Activated naive CD4-positive, alpha-beta T cell treated with anti-CD3 and anti-CD28 coated beads, Interleukin-2, amount 50 U/mL, for 72 hours (primary cell): ENCODE measurements around the gene CLPSL2. TPM values are rescaled to one million over a fixed set of nuclear protein-coding genes. Genes with fewer than 3 reads are reported as not detected.

Source experiments
- ATAC-seq, 2 donors: fragments of 150-1000 bp; cut with Tn5 transposase; 2 replicates each; pipeline ENCODE4 v1.10.0; 2021; ENCODE audit warnings: mild to moderate bottlenecking in 2 of 2, moderate library complexity in 2 of 2
- DNase-seq, 2 donors: peaks; one replicate each; pipeline ENCODE4 v3.0.0; 2021 to 2022; ENCODE audit warnings: low spot score in 2 of 2
- H3K27ac Mint-ChIP-seq, 2 donors: one replicate each; pipeline ENCODE4 v1.8.0; 2022; ENCODE audit warnings: mild to moderate bottlenecking in 2 of 2, mixed read lengths in 2 of 2
- H3K36me3 Mint-ChIP-seq, 2 donors: one replicate each; pipeline ENCODE4 v1.8.0; 2022; ENCODE audit warnings: mixed read lengths in 2 of 2
- H3K9me3 Mint-ChIP-seq, 2 donors: one replicate each; pipeline ENCODE4 v1.8.0; 2022; ENCODE audit warnings: mixed read lengths in 2 of 2
- total RNA-seq, 2 donors: library from RNA; stranded (reverse); gene quantifications; one replicate each; pipeline ENCODE4 v1.2.3, GENCODE V29; 2022

The CLPSL2 gene
- total RNA-seq, 2 donors from 2014 or later, result 0.74 TPM; not detected in 1

DNA sequence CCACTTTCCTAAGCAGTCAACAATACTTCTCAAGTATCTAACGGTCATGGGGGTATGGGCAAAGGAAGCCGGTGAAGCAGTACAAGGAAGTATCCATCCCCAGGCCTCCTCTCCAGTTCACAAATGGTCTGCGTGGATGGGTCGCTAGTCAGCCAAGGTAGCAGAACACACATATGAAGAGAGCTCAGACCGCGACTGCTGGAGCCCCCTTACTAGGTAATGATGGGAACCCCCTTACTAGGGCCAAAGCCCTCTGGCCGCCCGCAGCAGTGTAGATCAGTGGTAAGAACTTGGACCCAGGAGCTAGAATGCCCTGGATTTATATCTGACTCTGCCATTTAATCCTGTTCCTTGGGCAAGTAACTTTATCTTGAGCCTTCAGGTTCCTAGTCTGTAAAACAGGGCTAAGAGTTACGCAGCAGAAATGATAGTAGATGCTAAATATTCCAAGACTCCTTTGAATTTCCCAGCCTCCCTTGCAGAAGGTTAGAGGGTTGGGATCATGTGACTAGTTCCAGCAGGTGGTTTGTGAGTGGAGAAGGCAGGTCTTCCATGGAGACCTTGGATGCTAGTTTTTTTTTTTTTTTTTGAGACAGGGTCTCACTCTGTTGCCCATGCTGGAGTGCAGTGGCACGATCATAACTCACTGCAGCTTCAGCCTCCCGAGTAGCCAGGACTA lies 2.1 kb upstream of the CLPSL2 start:
- ATAC-seq (no peak), DNase-seq (peak in 1 of 2 donors; percentile 21)
- H3K27ac Mint-ChIP-seq, result no peak overlapping the region
- H3K36me3 Mint-ChIP-seq, result no peaks in the 10 kb centered on the region
- H3K9me3 Mint-ChIP-seq, result no peaks in the 10 kb centered on the region

DNA sequence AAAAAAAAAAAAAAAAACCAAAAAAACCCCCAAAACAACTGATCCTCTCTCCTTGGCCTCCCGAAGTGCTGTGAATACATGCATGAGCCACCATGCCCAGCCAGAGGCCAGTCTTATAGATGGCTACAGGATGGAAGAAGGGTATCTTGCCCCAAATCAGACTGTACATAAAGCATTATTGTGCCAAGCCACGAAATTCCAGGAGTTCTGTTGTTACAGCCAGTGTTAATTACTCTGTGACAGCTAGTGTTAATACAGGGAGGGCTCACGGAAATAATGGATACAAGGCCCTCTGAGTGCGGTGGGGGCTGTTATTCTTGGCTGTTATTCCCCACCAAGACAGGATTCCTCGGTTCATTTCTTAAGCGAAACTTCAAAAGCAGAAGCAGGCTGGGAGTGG lies 1.4 kb upstream of the CLPSL2 start:
- H3K9me3 Mint-ChIP-seq, result no peaks in the 10 kb centered on the region
- no peaks in the 10 kb centered on the region for H3K36me3 Mint-ChIP-seq
- H3K27ac Mint-ChIP-seq, result no peak overlapping the region
- DNase-seq, result no peak
- no peak for ATAC-seq

DNA sequence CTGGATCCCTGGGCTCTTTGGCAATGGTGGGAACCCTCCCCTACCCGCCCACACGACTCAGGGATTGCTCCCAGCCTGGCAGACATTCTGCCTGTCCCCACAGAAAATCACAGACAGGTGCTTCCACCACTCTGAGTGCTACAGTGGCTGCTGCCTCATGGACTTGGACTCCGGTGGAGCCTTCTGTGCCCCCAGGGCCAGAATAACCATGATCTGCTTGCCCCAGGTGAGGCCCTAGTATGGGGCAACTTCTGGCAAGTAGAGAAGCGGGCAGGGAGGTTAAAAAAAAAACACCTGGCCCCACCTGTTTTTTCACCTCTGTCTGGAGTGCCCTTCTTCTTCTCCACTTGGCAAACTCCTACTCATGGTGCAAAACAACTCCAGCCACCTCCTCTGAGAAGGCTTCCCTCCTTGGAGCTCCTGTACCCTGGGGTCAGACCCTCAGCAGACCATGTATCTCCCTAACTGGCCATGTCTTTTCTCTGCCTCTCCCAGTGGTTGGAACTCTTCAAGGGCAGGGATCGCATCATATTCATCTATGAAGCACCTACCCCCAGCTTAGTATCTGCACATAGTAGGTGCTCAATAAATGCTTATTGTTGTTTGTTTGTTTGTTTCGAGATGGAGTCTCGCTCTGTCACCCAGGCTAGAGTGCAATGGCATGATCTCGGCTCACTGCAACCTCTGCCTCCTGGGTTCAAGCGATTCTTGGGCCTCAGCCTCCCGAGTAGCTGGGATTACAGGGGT lies 1.1 kb downstream of the CLPSL2 start:
- DNase-seq, result no peak
- Mint-ChIP-seq H3K27ac (peak overlapping the region in 1 of 2 donors; percentile 31), H3K36me3 (no peaks in the 10 kb centered on the region), H3K9me3 (no peaks in the 10 kb centered on the region)
- ATAC-seq, result no peak

DNA sequence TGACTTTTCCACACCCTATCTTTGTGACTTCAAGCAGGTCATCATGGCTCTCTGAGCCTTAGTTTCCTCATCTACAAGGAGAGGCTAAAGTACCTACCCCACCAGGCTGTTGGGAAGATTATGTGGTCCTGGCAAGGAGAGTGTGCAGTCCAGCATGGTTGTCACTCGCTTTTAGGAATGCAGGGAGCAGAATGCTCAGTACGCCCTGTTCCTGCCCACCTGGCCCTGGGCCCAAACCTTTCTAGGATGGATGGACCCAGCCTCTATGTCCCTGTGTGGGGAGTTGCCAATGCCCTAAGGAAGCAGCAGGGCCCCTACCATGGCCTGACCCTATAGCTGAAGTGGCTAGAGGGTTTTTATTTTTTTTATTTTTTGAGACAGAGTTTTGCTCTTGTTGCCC lies 2.0 kb downstream of the CLPSL2 start:
- DNase-seq (no peak), ATAC-seq (no peak)
- Mint-ChIP-seq H3K27ac (no peak overlapping the region), H3K36me3 (no peaks in the 10 kb centered on the region), H3K9me3 (no peaks in the 10 kb centered on the region)

DNA sequence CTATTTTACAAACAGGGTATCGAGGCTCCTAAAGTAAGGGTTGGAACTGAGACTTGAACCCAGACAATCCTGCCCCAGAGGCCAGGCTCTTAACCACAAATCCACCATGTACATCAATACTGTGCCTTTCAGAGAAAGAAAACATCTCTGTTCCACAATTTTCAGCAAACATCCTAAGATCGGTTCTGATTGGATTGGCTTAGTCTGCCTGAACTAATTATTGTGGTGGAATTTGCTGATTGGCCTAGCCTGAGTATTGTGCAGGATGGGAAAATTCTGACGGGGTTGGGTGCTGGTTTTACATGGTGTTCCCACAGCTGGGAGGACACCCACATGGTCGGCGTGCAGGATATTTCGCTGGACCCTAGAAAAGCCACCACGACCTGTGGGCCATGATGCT lies 4.3 kb downstream of the CLPSL2 start, which contains the start of gene CLPSL1:
CLPSL1 (plus strand) TSS at position 301 of the 400 bp plus-strand sequence; CDS start at position 393, 92 bp downstream.
- Mint-ChIP-seq H3K27ac (no peak within 1 kb of the TSS), H3K9me3 (no peaks in the 10 kb centered on the region), H3K36me3 (no peaks in the 10 kb centered on the region)
- ATAC-seq, result no peak
- no peak for DNase-seq

DNA sequence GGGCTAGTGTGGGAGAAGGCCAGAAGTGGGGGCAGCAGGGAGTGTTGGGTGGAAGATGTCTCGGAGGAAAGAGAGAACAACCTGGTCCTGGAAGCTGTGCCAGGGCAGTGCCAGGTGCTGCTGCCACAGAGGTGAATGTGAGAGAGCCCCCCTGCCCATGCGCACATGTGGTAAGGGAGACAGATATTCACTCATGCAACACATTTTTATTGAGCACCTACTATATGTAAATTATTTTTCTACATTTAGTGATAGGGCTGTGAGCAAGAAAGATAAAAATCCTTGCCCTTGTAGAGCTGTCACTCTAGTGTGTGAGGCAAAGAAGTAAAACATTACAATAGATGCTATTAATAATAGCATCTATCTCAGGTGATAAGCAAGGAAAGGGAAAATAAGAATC lies 4.9 kb downstream of the CLPSL2 start:
- no peak for ATAC-seq

DNA sequence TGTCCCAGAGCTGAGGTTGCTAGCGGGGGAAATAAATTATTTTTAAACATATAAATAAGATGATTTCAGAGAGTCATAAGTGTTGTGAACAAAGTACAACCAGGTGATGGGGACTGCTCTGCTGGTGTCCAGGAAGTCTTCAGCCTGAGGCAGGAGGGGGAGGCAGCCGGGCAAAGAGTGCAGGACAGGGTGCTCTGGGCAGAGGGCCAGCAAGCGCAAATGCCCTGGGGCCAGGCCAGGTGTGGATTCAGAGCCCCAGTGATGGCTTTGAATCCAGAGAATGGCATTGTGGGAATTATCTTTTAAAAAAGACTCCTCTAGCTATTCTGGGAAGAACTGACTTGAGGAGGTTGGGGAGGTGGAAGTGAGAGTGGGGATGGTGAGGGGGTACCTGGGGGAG lies 6.0 kb downstream of the CLPSL2 start:
- ATAC-seq, result no peak
- Mint-ChIP-seq H3K9me3 (no peaks in the 10 kb centered on the region), H3K27ac (no peak overlapping the region), H3K36me3 (no peaks in the 10 kb centered on the region)
- DNase-seq, result peak in 1 of 2 donors; percentile 16

More for the DNA sequence above, 4.9 kb downstream of the CLPSL2 start:
- H3K27ac Mint-ChIP-seq, result no peak overlapping the region
- H3K36me3 Mint-ChIP-seq, result no peaks in the 10 kb centered on the region
- DNase-seq, result no peak
- no peaks in the 10 kb centered on the region for H3K9me3 Mint-ChIP-seq

DNA sequence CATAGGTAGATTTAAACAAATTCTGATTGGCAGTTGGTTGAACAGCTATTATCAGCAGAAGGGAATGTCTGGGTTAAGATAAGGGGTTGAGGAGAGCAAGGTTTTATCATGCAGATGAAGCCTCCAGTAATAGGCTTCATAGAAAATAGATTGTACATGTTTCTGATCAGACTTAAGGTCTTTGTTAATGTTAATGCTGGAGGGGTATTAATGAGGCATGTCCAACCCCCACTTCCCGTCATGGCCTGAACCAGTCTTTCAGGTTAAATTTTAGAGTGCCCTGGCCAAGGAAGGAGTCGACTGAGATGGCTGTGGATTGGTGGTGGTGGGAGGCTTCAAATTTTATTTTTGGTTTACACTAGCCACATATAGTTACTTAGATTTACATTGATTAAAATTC lies 7.8 kb downstream of the CLPSL2 start:
- Mint-ChIP-seq H3K9me3 (no peaks in the 10 kb centered on the region), H3K36me3 (no peaks in the 10 kb centered on the region), H3K27ac (no peak overlapping the region)
- ATAC-seq (no peak), DNase-seq (no peak)

DNA sequence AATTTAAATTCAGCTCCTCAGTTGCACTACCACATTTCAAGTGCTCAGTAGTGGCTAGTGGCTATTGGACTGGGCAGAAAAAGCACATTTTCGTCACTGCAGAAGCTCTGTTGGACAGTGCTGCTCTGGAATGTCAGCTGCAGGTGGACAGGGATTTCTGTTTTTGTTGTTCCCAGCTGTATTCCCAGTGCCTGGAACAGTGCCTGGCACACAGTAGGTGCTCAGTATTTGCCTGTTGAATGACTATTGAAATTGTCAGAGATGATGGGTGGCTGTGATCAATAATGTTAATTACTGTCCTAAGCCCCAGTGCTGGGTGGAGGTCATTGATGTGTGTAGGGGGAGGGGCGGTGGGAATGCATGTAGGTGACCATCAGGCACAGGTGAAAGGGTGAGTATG lies 9.9 kb downstream of the CLPSL2 start:
- no peak for ATAC-seq
- no peaks in the 10 kb centered on the region for H3K36me3 Mint-ChIP-seq
- no peaks in the 10 kb centered on the region for H3K9me3 Mint-ChIP-seq
- DNase-seq, result no peak
- H3K27ac Mint-ChIP-seq, result no peak overlapping the region

DNA sequence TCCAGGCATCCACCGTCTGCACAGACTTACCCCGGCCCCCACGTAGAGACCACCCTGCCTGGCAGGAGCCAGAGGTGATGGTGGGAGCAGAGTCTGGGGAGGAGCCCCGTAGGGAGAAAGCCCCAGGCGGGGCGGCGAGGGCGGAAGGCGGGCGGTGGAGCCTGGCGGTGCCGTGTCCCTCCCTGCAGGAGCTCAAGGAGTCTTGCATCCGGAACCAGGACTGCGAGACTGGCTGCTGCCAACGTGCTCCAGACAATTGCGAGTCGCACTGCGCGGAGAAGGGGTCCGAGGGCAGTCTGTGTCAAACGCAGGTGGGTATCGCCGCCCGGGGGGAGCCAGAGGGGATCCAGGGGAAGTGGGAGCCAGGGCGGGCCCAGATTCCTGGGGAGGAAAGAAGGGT lies 10.4 kb downstream of the CLPSL2 start:
- no peaks in the 10 kb centered on the region for H3K9me3 Mint-ChIP-seq
- ATAC-seq, result no peak
- H3K27ac Mint-ChIP-seq, result no peak overlapping the region
- DNase-seq, result no peak
- H3K36me3 Mint-ChIP-seq, result no peaks in the 10 kb centered on the region

DNA sequence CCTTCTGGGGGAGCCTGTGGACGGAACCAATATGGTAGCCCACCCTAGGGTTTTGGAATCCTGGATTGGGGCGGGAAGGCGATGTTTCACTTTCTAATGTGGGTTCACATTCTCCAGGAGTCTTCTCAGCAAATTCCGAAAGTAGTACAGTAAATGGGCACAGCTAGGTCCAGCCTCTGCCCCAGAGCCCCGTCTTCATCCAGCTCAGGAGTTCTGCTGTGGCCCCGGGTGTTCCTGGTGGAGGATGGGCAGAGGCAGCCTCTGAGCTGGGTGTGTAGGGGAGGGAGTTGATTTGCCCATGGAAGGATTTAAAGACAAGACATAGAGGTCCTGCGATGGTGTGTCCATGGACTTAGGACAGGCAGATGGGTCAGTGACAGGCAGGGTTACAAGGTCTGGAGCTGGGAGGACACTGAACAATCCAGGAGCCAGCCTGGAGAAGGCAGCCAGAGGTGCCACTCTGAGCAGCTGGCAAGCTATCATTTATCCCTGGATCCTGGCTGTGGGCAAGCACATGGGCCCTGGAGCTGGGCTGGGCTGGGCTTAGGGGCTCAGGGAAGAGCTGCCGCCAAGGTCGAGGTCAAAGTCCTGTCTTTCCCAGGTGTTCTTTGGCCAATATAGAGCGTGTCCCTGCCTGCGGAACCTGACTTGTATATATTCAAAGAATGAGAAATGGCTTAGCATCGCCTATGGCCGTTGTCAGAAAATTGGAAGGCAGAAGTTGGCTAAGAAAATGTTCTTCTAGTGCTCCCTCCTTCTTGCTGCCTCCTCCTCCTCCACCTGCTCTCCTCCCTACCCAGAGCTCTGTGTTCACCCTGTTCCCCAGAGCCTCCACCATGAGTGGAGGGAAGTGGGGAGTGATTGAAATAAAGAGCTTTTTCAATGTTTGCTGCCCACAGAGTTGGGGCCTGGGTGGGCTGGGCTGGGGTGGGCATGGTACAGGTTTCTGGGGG lies 11.1 kb downstream of the CLPSL2 start:
- Mint-ChIP-seq H3K36me3 (no peaks in the 10 kb centered on the region), H3K9me3 (no peaks in the 10 kb centered on the region), H3K27ac (no peak overlapping the region)
- ATAC-seq (no peak), DNase-seq (no peak)

DNA sequence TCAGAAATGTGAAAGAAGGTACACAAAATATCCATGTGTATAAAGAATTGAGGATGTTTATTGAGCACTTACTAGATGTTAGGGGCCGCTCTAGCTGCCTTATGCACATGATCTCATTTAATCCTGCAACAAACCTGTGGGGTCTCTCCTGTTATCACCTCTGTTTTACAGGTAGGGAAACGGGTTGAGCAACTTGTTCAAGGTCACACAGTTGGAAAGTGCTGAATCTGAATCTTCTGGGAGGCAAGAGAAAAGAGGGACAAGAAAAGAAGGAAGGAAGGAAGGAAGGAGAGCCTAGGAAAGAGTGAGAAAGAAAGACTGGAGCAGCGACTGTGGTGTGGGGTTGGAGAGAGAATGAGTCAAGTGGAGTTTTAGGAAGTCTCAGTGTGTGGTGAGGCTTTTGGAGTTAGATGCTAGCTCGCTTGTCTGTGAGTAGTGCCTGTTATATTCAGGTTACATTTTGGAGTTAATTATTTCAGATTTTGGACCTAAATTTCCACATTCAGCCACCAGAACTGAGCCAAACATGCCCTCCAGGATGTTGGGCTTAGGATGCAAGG lies 12.1 kb downstream of the CLPSL2 start:
- DNase-seq, result no peak
- Mint-ChIP-seq H3K36me3 (no peaks in the 10 kb centered on the region), H3K9me3 (no peaks in the 10 kb centered on the region), H3K27ac (no peak overlapping the region)
- no peak for ATAC-seq

DNA sequence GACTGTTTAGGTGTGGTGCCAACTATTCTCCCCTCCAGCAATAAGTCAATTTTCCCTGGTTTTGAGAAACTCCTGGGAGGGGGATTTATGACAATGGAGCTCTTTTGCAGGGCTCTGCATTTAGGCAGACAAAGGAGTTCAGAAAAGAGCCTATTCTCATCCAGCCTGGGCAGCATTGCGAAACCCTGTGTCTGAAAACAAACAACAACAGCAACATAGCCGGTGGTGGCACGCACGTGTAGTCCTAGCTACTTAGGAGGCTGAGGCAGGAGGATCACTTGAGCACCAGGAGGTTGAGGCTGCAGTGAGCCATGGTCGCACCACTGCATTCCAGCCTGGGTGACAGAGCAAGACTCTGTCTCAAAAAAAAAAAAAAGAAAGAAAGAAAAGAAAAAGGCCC lies 14.3 kb downstream of the CLPSL2 start:
- ATAC-seq (no peak), DNase-seq (no peak)
- Mint-ChIP-seq H3K27ac (no peak overlapping the region), H3K9me3 (no peaks in the 10 kb centered on the region), H3K36me3 (no peaks in the 10 kb centered on the region)

DNA sequence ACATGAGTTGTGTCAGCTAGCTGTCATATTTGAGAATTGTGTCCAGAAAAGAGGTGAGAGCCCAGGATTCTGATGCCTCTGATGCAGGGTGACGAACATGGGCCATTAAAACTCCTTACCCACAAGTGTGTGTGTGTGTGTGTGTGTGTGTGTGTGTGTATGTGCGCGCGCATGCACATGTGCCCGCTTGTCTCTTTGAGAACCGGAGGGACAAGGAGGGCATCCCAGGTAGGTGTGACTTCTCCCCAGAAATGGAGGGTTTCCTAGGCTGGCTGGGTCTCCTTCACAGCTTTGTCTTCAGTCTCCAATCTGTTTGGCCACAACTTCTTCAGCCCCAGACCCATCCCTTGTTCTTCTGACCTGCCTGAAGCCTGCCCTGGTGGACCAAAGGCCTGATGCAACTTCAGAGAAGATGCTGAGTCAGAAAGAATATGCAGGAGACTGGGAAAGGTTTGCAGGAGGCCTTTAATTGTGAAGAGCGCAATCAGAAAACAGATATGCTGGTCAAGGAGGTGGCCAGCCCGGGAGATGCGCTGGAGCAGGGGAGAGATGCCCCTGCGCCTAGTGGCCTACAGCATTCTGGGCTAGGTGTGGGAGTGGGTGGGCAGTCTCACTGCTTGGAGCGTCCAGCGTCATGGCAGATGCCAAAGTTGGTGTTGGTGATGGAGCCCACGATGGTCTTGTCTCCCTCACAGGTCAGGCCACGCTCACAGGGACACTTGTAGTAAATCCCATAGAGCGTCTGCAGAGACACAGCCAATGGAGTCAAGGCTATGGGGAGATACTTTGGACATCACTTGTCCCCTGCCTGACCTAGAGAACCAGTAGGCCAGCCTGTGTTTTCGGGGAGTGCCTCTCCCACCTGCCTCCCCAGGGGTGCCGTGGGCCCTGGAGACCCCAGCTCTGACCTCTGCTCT lies 18.4 kb downstream of the CLPSL2 start:
- DNase-seq (no peak), ATAC-seq (no peak)
- no peak overlapping the region for H3K27ac Mint-ChIP-seq
- no peaks in the 10 kb centered on the region for H3K9me3 Mint-ChIP-seq
- no peaks in the 10 kb centered on the region for H3K36me3 Mint-ChIP-seq

DNA sequence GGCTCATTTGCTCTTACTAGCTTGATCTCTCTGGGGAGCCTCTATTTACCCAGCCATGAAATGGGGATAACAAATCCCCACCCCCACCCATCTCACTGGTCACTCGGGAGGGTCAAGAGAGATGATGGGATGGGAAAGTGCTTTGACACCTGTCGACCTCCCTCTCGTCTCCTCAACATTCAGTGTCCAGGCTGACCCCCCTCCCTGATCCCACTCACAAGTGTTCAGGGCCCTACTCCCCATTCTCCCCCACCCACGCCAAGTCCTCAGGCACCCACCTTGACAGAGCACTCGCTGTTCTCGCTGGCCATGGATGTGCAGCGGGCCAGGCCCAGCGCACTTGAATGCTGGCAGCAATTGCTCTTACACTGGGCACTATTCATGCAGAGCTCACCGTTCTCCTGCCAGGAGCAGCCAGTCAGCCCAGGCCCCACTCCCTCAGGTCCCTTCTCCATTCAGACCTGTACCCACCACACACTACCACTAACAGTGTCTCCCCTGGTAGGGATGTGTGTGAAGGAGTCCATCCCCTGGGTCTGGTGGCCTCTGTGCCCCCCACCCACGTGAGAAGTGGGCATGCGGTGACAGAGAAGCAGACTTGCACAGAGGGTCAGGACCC lies 19.2 kb downstream of the CLPSL2 start:
- ATAC-seq (no peak), DNase-seq (no peak)
- H3K9me3 Mint-ChIP-seq, result no peaks in the 10 kb centered on the region
- H3K27ac Mint-ChIP-seq, result peak overlapping the region in 1 of 2 donors; percentile 14
- no peaks in the 10 kb centered on the region for H3K36me3 Mint-ChIP-seq
